IPS-NIHi11 (cell line): ENCODE data around the gene MYO5B.
A peak's percentile ranks its signal among the peaks of the same experiment; 100 is the strongest.

Experiments
- DNase-seq: peaks from one replicate; pipeline ENCODE4 v3.0.0; 2012; ENCODE audit warnings: mixed read lengths, low spot score

The MYO5B gene

DNA sequence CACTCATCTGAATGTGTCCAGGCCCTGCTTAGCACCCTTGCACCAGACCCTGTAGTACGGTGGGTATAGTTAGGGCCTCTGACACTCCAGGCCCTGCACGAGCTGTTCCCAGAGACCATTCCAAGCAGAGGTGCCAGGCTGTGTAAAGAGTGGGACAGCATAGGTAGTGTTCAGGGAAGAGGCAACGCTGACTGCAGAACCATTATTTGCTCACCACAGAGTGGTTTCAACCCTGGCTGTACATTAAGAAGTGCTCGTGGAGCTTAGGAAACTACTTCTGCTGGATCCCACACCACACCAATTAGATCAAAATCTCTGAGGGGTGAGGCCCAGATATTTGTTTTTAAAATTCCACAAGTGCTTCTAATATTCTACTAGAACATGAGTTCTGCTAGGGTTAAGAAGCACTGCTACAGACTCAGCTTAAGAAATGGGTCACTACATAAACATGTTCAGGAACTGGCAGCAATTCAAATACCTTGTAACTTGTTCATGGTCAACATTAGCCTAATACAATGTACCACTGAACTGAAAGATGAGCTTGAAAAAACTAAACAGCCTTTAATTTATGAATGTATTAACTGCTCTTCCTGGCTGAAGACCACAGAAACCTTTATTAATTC lies 183.0 kb downstream of the MYO5B start:
- DNase-seq, result no peak

DNA sequence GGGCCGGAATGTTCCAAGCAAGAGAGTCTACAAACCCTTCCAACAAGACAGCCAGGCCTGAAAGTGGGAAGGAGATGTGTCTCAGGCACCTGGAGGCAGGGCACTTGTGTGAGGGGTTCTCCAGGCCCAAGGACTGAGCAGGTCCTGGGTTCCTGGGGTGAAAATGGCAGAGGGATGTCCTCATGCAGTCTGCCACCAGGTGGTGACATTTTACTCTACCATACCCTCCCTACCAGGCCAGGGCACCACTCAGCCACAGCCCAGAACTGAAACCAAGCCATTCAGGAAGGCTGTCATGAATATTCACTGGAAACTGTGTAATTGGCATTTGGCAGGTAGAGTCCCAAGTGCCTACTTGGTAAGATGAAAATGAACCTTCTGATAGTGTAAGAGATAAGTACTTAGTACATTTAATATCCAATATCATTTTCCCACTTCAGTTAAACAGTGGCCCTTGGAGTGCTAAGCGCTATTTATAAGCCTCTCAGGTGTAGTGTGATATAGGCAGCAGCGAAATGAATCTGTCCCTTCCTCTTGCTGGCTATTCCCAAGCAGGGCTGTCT lies 185.1 kb downstream of the MYO5B start:
- DNase-seq, result peak; percentile 75

DNA sequence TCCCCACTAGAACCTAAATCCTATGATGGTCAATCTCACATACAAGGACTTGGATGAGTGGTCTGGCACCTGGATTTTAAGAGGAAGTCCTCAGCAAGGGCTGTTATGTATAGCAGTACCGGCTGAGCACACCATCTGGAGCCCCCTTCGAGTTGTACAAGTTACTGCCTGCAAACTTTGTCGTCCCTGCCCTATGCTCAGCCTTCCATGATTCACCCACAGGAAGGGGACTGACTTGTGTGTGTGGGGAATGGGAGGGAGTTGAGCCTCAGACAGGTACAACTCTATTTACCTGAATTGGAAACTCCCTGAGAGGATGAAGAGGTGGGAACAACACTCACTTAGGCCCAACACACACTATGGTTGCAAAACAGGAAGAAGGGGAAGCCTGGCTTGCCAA lies 186.6 kb downstream of the MYO5B start:
- DNase-seq, result no peak

DNA sequence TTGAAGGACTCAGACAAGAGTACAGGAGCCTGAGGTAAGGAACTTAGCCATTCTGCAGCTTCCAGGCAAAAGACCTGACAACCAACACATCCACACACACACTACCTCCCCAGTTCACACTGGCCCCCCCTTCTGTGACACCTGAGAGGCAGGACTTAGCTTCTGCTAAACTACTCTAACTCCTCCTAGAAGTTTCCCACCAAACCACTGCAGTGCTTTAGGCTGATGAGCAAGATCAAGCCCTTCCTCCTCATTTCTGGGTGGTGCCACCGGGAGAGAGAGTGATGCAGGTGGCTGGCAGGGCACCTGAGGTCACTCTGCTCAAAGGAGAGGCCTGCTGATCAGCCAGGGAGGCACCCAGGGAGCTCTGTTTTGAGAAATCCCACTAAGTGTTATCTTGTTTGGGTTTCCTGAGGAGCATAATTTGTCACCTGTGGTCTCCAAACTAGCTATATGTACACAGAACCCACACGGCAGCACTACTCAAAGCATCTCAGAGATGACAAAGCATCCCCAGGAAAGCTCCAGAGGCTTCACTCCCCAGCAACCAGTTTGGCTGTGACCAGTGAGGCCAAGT lies 188.4 kb downstream of the MYO5B start:
- DNase-seq, result no peak

DNA sequence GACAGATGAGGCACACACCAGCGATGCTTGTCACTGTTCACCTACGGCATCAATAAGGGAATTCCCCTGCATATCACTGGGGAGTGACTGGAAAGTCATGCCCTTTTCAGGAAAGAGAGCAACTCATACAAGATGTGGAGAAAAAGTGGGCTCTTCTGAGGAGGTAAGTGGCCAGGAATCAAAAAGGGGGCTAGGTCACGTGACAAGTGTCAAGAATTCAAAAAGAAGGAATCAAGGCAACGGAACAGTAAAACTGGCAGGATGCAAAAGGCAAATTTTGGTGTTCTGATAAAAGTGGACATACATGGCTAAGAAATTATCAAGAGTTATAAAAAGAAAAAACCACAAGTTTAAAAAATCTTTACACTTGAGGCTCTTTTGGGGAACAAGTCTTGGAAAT lies 190.9 kb downstream of the MYO5B start:
- DNase-seq, result no peak

DNA sequence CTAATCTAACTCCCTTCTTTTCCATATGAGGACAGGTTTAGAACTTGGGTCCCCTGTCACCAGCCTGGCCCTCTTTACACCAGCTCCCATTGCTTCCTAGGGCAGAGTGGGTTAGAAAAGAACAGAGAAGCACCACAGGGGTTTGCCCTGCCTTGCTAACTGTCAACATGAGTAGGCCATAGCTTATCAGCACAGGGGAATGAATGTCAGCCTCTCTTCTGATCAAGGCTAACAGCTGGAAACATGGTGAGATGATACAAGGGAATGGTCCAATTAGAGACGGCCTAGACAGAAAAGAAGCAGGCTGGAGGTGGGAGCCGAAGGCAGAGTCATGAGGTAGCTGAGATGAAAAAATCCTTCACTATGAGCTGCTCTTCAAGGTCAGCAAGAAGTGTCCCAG lies 192.2 kb downstream of the MYO5B start:
- DNase-seq, result no peak

DNA sequence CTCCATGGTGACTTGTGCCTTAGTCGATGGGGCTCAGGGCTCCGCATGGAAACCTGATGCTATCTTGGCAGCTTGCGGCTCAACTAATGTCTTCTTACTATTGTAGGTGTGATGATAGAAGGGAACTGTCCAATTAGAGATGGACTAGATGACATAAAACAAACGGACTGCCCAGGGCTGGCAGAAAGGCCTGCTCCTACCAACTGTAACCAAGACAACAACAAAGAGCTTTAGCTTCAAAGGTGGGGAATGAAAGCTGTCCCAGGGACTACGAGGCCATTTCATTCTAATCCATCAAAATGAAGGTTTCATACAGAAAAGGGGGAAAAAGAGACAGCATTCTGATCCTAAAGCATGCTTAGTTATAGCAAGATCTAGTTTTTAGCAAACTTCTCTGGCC lies 194.7 kb downstream of the MYO5B start:
- no peak for DNase-seq

DNA sequence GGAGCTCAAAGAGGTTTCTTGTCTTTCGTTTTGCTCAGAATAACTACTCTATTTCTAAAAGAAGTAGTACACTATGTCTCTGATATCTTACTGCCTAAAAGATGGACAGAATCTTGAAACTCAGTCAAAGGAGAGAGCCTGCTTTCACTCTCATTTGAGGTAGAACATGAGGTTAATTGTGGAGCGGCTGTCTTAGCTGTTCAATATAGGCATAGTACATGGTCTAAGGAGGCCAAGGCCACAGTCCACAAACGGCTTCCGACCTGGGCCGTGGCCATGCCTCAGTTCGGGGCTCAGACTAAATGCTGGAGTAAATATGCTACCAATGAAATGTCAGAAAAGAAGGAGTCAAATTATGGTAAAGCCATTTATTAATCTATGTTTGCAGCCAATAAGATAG lies 195.8 kb downstream of the MYO5B start:
- DNase-seq, result no peak

DNA sequence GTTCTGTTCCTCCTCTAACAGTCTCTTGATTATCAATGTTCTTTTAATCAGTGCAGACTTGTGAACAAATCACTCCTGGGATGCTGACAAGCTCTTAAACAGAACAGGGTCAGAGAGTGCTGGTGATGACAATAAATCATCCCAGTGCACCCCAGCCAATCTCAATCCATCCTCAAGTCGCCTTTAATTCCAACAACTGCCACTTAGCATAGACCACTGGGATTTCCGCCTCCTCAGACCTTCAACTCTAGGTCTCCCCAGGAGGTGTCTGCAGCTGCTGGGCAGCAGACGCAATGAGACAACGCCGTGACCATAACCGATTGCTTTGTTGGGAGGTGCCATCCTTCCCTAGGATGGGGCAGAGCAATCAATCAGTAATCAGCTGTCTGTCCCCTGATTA lies 197.4 kb downstream of the MYO5B start:
- no peak for DNase-seq

DNA sequence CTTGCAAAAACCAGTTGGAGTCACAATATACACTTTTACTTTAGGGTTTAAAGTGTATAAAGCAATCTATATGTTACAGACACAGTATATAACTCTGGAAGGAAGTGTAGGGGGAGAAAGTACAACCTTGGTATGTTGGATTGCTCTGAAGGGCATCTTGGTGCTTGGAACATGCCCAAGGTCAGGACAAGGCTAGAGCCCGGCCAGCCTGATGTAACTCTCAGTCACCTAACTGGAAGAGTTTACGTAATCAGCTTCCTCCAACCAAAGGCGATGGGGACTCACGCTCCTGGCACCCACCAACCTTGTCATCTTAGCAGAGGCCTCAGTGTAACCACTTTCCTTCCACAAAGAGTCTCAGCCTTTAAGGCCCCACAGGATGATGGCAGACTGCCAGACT lies 200.5 kb downstream of the MYO5B start:
- DNase-seq, result no peak

DNA sequence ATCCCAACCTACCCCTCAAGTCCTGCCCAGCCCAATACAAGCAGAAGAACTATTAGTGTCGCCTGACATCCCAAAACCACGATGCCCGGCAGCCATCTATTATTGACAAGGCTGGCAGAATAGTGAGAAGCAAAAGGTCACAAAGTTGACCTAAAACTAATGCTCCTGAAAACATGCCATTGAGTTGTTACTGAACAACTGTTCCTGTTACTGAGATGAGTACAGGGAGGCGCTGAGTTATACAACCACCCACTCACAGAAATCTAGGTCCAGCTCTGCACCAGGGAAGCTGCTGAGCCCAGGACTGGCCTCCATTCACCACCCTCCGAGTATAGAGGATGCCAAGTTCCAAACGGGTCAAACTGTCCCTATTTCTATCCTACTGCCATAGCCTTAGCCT lies 201.6 kb downstream of the MYO5B start:
- DNase-seq, result no peak

DNA sequence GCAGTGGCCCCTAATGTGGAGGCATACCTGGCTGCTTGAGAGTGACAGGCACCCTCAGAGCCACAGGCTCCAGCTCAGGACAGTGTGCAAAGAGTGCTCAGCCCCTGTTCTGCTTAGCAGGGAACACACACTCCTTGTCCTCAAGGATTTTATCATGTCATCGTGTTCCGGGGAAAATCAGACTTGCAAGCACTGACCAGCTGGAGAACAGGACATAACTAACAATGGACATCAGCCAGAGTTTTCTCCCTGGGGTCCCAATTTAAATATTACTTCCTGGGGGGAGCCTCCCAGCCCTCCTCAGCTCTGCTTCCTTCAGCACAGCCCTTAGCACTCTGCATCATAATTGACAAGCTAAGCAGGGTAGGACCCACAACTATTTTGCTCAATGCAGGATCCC lies 206.2 kb downstream of the MYO5B start:
- DNase-seq, result peak; percentile 23

DNA sequence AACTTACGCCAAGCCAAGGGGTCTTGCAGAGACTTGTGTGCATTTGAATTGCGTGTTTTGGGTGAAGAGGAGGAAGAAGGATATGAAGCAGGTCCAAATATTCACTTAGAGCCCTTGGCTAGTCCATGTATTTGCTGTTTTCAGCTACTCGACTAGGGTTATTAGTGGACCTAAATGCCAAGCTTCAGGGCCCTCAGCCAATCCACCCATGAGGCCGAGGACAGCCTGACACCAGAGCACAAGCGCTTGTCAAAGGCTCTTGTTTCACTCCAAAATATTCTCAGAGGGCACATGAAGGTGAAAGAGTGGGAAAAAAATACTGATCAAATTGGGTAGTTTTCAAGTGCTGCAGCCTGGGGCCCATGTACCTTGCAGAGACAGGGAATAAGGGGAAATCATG lies 206.8 kb downstream of the MYO5B start:
- DNase-seq, result no peak

DNA sequence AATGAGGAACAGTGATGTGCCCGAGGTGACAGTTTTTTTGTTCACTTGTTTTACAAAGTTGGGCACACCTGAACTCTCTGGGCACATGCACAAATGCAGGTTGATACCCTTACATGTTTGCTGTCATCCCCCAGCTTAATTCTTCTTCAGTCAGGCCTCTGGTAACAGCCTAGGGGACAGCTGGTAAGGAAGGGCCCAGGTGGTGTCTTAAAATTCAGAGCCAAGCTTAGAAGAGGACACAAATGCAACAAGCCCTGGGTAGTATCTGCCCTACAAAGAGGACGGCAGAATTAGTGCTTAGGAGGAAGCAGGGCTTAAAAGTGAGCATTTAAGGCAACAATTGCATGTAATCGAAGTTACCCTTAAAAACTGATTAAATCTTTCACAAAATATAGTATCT lies 209.7 kb downstream of the MYO5B start:
- DNase-seq, result no peak

DNA sequence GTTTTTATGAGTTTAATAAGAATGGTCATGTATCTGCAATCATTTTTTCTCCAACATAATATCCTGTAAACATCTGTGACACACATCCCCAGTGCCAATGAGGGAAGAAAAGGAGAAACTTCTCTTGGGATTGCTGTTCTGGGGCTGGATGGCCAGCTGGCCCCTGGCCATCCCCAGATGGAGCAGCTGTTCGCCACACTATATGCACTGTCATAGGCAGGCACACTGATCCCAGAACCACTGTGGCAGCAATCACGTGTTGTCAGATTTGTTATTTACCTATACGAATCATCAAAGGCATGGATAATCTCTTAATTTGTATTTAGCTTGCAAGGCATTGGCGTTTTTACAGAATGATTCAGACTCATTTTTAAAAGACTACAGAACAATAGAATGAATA lies 214.1 kb downstream of the MYO5B start:
- DNase-seq, result no peak

DNA sequence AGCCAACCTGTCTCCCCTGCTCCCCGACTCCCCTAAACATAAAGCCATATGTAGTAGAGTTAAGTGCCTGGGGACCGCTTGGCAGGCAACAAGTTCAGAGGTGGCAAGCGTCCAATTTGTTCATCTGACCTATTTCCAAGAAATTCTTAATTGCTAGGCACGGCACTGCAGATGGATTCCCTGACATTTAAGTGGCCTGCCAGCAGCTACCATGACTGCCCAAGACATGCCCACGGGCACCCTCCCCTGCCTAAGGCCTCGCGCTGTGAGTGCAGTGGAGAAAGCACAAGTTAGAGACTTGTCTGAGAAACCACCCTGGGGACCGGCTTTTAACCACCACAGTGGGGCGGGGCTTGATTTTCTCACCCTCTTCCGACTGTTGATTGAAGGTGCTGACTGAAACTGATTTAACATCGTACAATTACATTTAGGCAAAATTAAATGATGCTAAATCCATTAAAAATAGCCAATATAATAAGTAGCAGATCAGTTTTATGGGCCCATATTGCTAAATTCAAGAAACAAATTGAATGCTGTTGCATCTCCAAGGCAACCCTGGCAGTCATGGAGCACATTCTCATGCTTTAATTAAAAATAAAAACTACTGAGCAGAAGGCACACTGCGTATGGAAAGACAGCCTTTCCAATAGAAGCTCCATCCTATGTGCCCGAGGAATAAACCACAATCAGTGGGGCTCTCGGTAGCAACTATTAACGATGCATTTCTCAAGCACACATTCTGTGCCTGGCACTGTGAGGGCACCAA lies 218.0 kb downstream of the MYO5B start:
- DNase-seq, result no peak

DNA sequence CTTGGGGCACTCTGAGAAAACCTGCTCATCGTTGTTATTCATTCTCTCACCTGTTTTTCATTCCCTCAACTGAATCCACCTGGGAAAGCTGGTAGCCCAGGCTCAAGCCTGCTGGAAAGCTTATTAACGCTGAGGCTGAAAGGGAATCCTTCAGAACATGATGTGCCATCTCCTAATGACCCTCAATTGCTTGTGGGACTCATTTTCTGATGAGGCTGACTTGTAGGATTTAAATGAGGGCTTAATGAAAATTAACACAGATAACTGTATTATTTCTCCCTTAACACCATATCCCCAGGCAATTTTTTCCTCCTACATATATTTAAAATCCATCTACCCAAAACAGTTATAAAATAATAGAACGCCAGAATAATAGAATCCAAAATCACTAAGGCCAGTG lies 218.9 kb downstream of the MYO5B start:
- DNase-seq, result no peak

DNA sequence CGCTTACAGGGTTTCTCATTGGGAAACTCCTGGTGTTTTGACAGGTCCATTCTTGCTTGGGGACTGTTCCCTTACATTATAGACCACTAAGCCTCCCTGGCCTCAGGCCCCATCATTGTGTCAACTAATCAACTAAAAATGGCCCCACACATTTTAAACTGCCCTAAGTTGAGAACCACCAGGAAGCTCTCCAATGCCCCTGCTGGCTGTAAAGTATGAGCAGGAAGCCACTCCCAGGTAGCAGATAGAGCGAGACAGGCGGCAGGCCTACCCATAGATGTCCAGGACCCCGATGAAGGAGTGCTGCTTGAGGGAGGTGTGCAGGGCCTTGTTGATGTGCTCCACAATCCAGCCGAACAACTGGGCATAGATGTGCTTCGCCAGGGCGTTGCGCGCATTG lies 220.9 kb downstream of the MYO5B start:
- no peak for DNase-seq

DNA sequence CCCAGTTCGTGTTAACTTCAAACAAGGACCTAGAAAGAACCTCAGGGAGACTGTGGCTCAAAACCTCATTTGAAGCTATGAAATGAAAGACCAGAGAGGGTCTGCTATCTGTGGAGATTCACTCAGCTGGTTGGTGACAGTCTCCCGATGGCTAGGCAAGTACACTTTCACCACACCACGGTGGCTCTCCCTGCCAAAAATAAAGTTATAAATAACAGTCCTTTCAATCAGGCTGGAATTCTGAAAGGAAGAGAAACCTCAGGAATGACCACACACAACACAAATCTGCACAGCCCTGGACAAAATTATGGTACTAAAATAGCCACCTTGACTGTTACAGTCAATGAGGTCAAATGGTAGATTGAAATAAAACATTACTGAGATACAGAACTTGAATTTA lies 221.4 kb downstream of the MYO5B start:
- DNase-seq, result no peak

DNA sequence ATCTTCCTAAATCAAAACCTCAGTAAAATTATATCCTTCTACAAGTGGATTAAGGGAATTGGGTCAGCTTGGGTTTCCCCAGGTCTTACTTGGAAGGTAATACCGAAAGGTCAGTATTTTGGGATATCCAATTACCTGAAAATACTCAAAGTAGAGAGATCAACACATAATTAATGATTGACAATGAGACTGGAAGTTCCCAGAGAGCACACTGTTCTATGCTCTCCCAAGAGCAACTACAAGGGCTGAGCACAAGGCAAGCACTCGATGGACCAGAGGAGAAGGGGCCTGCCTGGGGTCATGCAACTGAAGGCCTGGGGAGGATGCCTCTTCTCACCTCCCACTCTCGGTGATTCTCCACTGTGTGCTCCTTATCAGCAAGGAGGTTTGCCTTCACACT lies 222.4 kb downstream of the MYO5B start:
- DNase-seq, result no peak

DNA sequence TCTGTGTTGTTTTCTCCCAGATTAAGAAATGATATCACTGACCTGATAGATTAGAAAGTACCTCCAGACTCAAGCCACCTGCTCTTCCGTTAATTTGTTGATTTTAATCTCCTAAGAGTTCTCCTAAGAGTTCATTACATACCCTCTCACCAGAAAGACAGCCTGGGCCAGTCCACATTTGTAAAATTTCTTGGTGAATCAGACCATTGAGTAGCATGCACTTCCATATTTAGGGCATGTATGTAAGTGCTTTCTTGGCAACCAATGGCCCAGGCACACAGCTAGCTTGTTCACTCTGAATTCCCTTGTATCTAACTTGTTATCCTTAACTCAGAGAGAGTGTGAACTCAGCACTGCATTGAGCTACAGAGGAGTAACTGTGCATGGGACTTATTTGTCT lies 223.5 kb downstream of the MYO5B start:
- no peak for DNase-seq

DNA sequence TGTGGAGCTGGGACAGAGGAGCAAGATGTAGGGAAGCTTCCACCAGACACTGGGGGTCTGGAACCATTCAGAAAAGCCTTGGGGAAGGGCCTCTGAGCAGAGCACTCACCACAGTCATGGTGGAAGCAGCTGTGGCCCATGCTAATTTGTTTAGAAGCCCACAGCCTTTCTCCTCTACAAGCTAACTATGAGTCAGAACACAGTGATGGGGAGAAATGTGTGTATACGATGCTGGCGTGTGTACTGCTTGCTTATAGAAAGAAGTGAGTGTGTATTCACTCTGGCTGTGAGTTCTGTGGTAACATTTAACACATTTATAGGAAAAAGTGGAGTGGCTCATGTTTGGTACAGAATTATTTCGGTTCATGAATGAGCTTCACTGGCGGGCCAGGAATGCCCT lies 224.6 kb downstream of the MYO5B start:
- no peak for DNase-seq

DNA sequence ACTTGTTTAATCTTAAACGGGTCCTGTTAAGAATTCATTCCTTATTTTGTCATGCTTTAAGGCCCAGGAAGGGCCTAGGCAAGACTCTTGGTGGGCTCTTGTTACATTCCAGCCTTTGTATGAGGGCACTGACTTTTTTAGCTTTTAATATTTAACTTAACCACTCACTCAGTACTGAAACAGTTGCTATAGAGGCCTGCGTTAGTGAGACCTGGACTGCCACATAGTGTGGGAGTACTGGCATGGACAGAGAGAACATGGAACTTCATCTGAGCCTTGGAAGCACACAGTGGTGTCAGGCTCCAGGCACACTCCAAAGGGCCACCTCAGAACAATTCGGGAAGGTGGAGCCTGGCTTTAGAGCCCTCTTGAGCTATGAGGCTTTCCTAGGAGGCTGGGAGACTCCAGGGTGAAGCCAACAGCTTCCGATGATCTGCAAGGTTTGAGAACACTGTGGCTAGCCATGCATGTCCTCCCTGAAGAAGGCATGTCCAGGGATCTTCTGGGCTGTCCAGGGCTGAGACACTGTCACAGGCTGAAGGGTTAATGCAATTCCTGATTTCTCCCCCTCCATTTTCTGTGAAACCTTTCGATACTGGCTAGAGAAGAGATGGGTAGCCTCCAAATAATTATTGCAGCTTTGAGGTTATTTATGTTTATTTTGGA lies 226.2 kb downstream of the MYO5B start:
- DNase-seq, result no peak
